K562 (cell line): ENCODE results near the gene PRDM16. TPM values are rescaled to one million over a fixed set of nuclear protein-coding genes. Genes with fewer than 3 reads are reported as not detected.

Experiments used
- ATAC-seq: fragments of 200-7000 bp; cut with Tn5 transposase; 3 replicates; pipeline ENCODE4 v1.9.1; 2020; ENCODE audit warnings: moderate library complexity
- BruUV-seq: library from RNA; stranded (reverse); fragments of 400-500 nt; replicated peaks from 2 replicates; lab custom pipeline; 2021; lab: Mats Ljungman, UMichigan
- CTCF ChIA-PET: fragments of 300-600 bp; formaldehyde crosslinking; extraction: SDS; loops from one replicate; lab custom pipeline; 2021; ENCODE audit warnings: low intra/inter-chr PET ratio; lab: Yijun Ruan, JAX
- POLR2A ChIA-PET: fragments of 300-600, 350-650 bp; sonication (Branson Sonifier 250); formaldehyde crosslinking; extraction: SDS; loops from one replicate; lab custom pipeline; 2021; ENCODE audit warnings: antibody characterized with exemption, inconsistent platforms; lab: Yijun Ruan, JAX
- DNase-seq, 4 experiments: peaks; one replicate each; pipeline versions ENCODE4 v3.0.0 to v3.0.0-alpha.2; 2011 to 2018; ENCODE audit warnings: low spot score in 3 of 4, mixed read lengths in 3 of 4; ENCODE audit errors: extremely low read depth in 1 of 4
- FAIRE-seq: peaks from 2 replicates; lab custom pipeline; 2011; peaks lifted over from hg19 to GRCh38; lab: Jason Lieb, UNC
- H2AFZ ChIP-seq: 2 replicates; pipeline ENCODE4 v1.6.0; 2011; ENCODE audit warnings: low read depth, low read length, control low read depth, inconsistent platforms
- H3K27ac ChIP-seq: fragments of 200-600 bp; 3 replicates; pipeline ENCODE4 v1.8.0; 2011; ENCODE audit warnings: low read depth, mild to moderate bottlenecking, control low read depth, inconsistent platforms, low read length, moderate library complexity, mixed read lengths; ENCODE audit errors: extremely low read depth
- H3K27me3 ChIP-seq, 2 experiments: fragments of 300-600 bp in 1 of 2; 2 replicates in 1 of 2; 3 replicates in 1 of 2; pipeline versions ENCODE4 v1.6.0 to v1.8.0; 2011; ENCODE audit warnings: inconsistent platforms in 2 of 2, low read length in 2 of 2, mild to moderate bottlenecking in 1 of 2, mixed read lengths in 1 of 2, moderate library complexity in 1 of 2; ENCODE audit not compliant: control insufficient read depth in 2 of 2, insufficient read depth in 2 of 2
- H3K36me3 ChIP-seq: fragments of 300-600 bp; 3 replicates; pipeline ENCODE4 v1.8.0; 2011; ENCODE audit warnings: mild to moderate bottlenecking, low read length, inconsistent platforms; ENCODE audit not compliant: control insufficient read depth, insufficient read depth
- H3K4me1 ChIP-seq, 2 experiments: fragments of 200-600 bp in 1 of 2; replicated peaks in 1 of 2; 2 replicates in 1 of 2; 3 replicates in 1 of 2; pipeline versions ENCODE4 v1.5.1 to v1.8.0; 2011; ENCODE audit warnings: inconsistent platforms in 2 of 2, low read length in 2 of 2, mild to moderate bottlenecking in 1 of 2, mixed read lengths in 1 of 2, moderate library complexity in 1 of 2; ENCODE audit not compliant: control insufficient read depth in 2 of 2, insufficient read depth in 2 of 2
- H3K4me2 ChIP-seq: 2 replicates; pipeline ENCODE4 v1.6.1; 2011; ENCODE audit warnings: low read length, control low read depth, inconsistent platforms, mixed read lengths; ENCODE audit not compliant: insufficient read depth
- H3K4me3 ChIP-seq: fragments of 200-600 bp; sonication (generic), shearing (Covaris generic); 2 replicates; pipeline ENCODE4 v1.5.1; 2016; ENCODE audit warnings: control low read depth, inconsistent platforms
- H3K79me2 ChIP-seq: fragments of 200-600 bp; 3 replicates; pipeline ENCODE4 v1.8.0; 2011; ENCODE audit warnings: low read length, inconsistent platforms; ENCODE audit not compliant: control insufficient read depth, insufficient read depth
- H3K9ac ChIP-seq, 2 experiments: 2 replicates each; pipeline versions ENCODE4 v1.6.0 to v1.6.1; 2011; ENCODE audit warnings: low read depth in 2 of 2, low read length in 2 of 2, control low read depth in 1 of 2, inconsistent platforms in 1 of 2, mild to moderate bottlenecking in 1 of 2, mixed read lengths in 1 of 2; ENCODE audit not compliant: insufficient read depth in 1 of 2
- H3K9me1 ChIP-seq: one replicate; pipeline ENCODE4 v1.6.0; 2011; ENCODE audit warnings: inconsistent platforms, mild to moderate bottlenecking, low read length, moderate library complexity; ENCODE audit not compliant: control insufficient read depth, insufficient read depth
- H3K9me3 ChIP-seq: replicated peaks from 2 replicates; pipeline ENCODE4 v1.5.1; 2011; ENCODE audit warnings: low read depth, low read length, inconsistent platforms; ENCODE audit not compliant: control insufficient read depth, insufficient read depth
- H4K20me1 ChIP-seq: replicated peaks from 2 replicates; pipeline ENCODE4 v1.6.1; 2011; ENCODE audit warnings: low read length, inconsistent platforms, mixed read lengths; ENCODE audit not compliant: control insufficient read depth, insufficient read depth
- E2F5 ChIP-seq: sonication (generic); formaldehyde crosslinking; IDR thresholded peaks from 2 replicates; pipeline ENCODE4 v1.8.0; 2022; ENCODE audit warnings: mild to moderate bottlenecking, missing genetic modification reagents
- GABPB1 ChIP-seq: sonication (generic); formaldehyde crosslinking; IDR thresholded peaks from 2 replicates; pipeline ENCODE4 v1.8.0; 2022; ENCODE audit warnings: mild to moderate bottlenecking, missing genetic modification reagents
- MECOM ChIP-seq: fragments of 250-450 bp; sonication (Bioruptor Pico); IDR thresholded peaks from 2 replicates; pipeline ENCODE4 v1.8.0; 2022; ENCODE audit warnings: inconsistent platforms
- SETDB1 ChIP-seq: IDR thresholded peaks from one replicate; pipeline ENCODE4 v1.6.1; 2012; ENCODE audit warnings: low read length, control low read depth, inconsistent platforms
- SLC30A9 ChIP-seq: fragments of 250-450 bp; sonication (Bioruptor Pico); IDR thresholded peaks from 2 replicates; pipeline ENCODE4 v1.8.0; 2022; ENCODE audit warnings: mild to moderate bottlenecking, moderate library complexity
- SMARCA4 ChIP-seq: fragments of 450-650 bp; IDR thresholded peaks from 2 replicates; pipeline ENCODE4 v1.6.1; 2016
- TOE1 ChIP-seq, 2 experiments: fragments of 450-650 bp in 1 of 2; sonication (generic) in 1 of 2; formaldehyde crosslinking in 1 of 2; IDR thresholded peaks; 2 replicates each; pipeline versions ENCODE4 v1.7.1 to v1.8.0; 2016 to 2022; ENCODE audit warnings: borderline replicate concordance in 2 of 2, mild to moderate bottlenecking in 2 of 2, antibody characterized with exemption in 1 of 2, inconsistent platforms in 1 of 2, low read depth in 1 of 2, missing genetic modification reagents in 1 of 2, moderate library complexity in 1 of 2
- XRCC4 ChIP-seq: IDR thresholded peaks from one replicate; pipeline ENCODE4 v1.6.1; 2011; ENCODE audit not compliant: insufficient read depth, insufficient read length; ENCODE audit errors: extremely low read depth
- ZNF449 ChIP-seq: fragments of 250-450 bp; sonication (Bioruptor Pico); IDR thresholded peaks from 2 replicates; pipeline ENCODE4 v1.8.0; 2022; ENCODE audit warnings: moderate library complexity, mild to moderate bottlenecking, inconsistent platforms
- ZSCAN29 ChIP-seq: fragments of 450-650 bp; IDR thresholded peaks from 2 replicates; pipeline ENCODE4 v1.6.1; 2017
- WGBS: fragments of 100-300 bp; shearing (Covaris generic); methylation state at CpG from one replicate; pipeline ENCODE4 v1.1.6; 2016; ENCODE audit warnings: low coverage, mixed read lengths; ENCODE audit not compliant: insufficient coverage; ENCODE audit errors: missing lambda C conversion rate; 5-methylcytosine and 5-hydroxymethylcytosine counted together
- in situ Hi-C: fragments of 300-500 bp; cut with MboI; formaldehyde crosslinking; loops from 4 replicates; pipeline ENCODE4 v1.15.0; 2018; ENCODE audit warnings: inconsistent platforms, mixed read lengths
- intact Hi-C: fragments of 100-400 bp; cut with micrococcal nuclease; formaldehyde crosslinking; loops from 2 replicates; pipeline ENCODE4 v1.14.2; 2022
- polyA plus RNA-seq, 8 experiments: library from polyadenylated mRNA; depleted of rRNA in 4 of 8; stranded (reverse) in 5 of 8; unstranded in 3 of 8; fragments of >200 nt; fragmentation: Nextera tagmentation in 2 of 8; fragmentation: Illumina TruSeq in 1 of 8; extraction: Ambion mirVana in 2 of 8; extraction: Trizol in 1 of 8; gene quantifications; 2 replicates each; pipeline versions ENCODE4 v1.2.1 to v1.2.3, GENCODE V29; 2011 to 2014; ENCODE audit warnings: inconsistent platforms in 1 of 8, missing spikeins in 1 of 8
- total RNA-seq, 7 experiments: library from RNA; depleted of rRNA in 6 of 7; stranded (reverse); fragments of >200 nt in 6 of 7; fragmentation: Illumina TruSeq in 2 of 7; extraction: Trizol in 2 of 7; gene quantifications; 2 replicates each; pipeline versions ENCODE4 v1.2.1 to v1.2.3, GENCODE V29; 2011 to 2021; ENCODE audit warnings: low replicate concordance in 1 of 7

The PRDM16 gene
- total and polyA plus RNA-seq, 9 of the 15 experiments (the other 6 are each of a cell fraction or from before 2014, with no cell fraction given), result 0.10 to 0.27 TPM; not detected in 7

GRCh38 chr1:3175486-3175885 lies 106.5 kb downstream of the PRDM16 start:
- BruUV-seq, result no TSS peak
- H3K27me3 ChIP-seq, result peaks cover 25 to 50% of the 10 kb centered on the region in 2 experiments; a peak in 4 of 5 replicates
- no peak overlapping the region for H3K9ac ChIP-seq
- ATAC-seq (no peak), DNase-seq (no peak), FAIRE-seq (no peak)
- in situ Hi-C loops, result no loop called here
- no peaks in the 10 kb centered on the region for H3K9me1 ChIP-seq
- peaks cover 0 to 15% of the 10 kb centered on the region in 2 experiments; a peak in 2 of 5 replicates for H3K4me1 ChIP-seq
- POLR2A ChIA-PET, result interaction anchor here (0.6 kb wide), 1 partner anchor 550 kb away, joined by 3 read pairs; no protein-coding TSS in a partner anchor
- no peaks in the 10 kb centered on the region; the same call in 1 of the 2 replicates for H3K9me3 ChIP-seq
- intact Hi-C loops, result no loop called here
- no peaks in the 10 kb centered on the region for H3K36me3 ChIP-seq
- no peaks in the 10 kb centered on the region for H3K79me2 ChIP-seq
- 1% methylated on average over 7 of the region's 8 CpGs for WGBS
- no peak overlapping the region for H3K4me2 ChIP-seq
- no peak overlapping the region for H3K27ac ChIP-seq
- no peak overlapping the region for H2AFZ ChIP-seq
- peaks cover 14% of the 10 kb centered on the region; the same call in 1 of the 2 replicates for H4K20me1 ChIP-seq
- no peak for TF ChIP-seq XRCC4
- TF ChIP-seq ZSCAN29, result no peak
- TF ChIP-seq SMARCA4, result no peak
- TF ChIP-seq MECOM (CRISPR knock-in tag), result no peak
- no peak for TF ChIP-seq SLC30A9 (CRISPR knock-in tag)
- TF ChIP-seq TOE1 (IDR thresholded peaks at IDR 0.05; ENCODE audit: borderline replicate concordance), result no peak
- no peak for TF ChIP-seq TOE1 (CRISPR knock-in tag; IDR thresholded peaks at IDR 0.05; ENCODE audit: borderline replicate concordance, low read depth)
- TF ChIP-seq E2F5 (CRISPR knock-in tag), result no peak
- no peak for TF ChIP-seq GABPB1 (CRISPR knock-in tag)
- no peak for TF ChIP-seq ZNF449 (CRISPR knock-in tag)
- no peak for TF ChIP-seq SETDB1
- TF ChIP-seq, all 486 proteins: peak for 0
- CTCF ChIA-PET, result no interaction called here
- no peak overlapping the region for H3K4me3 ChIP-seq
